GM12872 (cell line): ENCODE results near the gene FOS.

ENCODE experiments used
- CTCF ChIP-seq: IDR thresholded peaks from 3 replicates; pipeline ENCODE4 v1.5.1; 2011; ENCODE audit warnings: low read depth, mild to moderate bottlenecking, low read length, moderate library complexity; ENCODE audit not compliant: insufficient read depth

Gene FOS

DNA sequence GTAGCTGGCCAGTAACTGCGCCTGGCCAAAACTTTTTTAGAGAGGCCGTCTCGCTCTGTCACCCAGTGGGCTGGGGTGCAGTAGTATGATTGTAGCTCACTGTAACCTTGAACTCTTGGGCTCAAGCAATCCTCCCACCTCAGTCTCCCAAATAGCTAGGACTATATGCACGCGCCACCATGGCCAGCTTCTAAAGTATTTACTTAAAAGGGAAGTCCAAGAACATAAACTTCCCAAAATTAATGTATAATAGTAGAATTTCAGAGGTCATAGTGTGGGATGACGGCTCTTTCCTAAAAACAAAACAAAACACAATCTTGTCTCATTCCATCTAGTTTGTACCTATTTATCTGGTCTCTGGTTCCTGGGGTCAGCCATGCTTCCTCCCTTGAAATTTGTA is 42.2 kb upstream of the FOS start:
- no peak for TF ChIP-seq CTCF

- no peak for TF ChIP-seq CTCF
These were observed 41.7 kb upstream of the FOS start for GRCh38 chr14:75236901-75237419.

DNA sequence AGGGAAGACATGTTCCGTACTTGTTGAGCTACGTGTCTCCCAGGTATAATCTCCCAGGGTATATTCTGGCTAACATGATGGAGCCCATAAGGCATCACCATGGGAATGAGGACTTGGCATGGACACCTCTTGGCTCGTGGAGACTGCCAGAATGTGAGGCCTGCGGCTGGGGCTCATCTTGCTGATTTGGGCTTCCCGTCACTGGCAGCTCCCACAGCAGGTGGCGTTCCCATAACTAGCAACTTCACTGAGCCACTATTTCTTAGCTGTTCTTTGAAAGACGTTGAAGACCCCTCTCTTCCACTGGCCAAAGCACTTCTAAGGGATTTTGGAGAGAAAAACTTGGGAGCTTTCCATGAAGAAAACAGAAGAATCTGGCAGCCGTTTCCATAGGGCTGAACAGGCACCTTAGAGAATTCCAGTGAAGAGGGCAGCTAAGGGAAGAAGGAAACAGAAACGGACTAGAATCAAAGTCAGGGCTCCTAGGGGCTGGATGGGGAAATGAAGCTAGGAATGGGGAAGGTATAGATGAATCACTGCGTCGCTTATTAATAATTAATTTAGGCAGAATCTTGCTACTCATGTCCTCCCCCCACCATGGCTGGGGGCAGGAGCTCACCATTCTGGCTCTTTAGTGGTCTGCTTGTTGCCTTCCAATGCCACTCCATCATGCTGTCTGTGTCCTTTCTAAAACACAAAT is 39.7 kb upstream of the FOS start:
- TF ChIP-seq CTCF = no peak

- TF ChIP-seq CTCF = no peak
These were observed 37.8 kb upstream of the FOS start for GRCh38 chr14:75240781-75241180.

GRCh38 chr14:75242546-75243273 is 35.9 kb upstream of the FOS start:
- TF ChIP-seq CTCF = no peak

DNA sequence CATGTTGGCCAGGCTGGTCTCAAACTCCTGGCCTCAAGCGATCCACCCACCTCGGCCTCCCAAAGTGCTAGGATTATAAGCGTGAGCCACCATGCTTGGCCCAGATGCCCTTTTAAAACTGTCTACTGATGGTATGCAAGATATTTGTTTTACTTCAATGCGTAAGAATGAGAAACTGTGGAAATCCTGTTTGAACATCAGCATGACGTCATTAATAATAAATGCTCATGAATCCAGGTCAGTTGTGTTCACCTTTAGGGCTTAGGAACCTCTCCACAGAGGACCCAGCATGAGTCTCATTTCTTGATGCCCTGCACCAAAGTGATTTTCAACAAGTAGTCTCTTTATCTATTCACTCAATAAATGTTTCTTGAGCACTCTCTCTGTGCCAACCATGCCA is 34.5 kb upstream of the FOS start:
- no peak for TF ChIP-seq CTCF

DNA sequence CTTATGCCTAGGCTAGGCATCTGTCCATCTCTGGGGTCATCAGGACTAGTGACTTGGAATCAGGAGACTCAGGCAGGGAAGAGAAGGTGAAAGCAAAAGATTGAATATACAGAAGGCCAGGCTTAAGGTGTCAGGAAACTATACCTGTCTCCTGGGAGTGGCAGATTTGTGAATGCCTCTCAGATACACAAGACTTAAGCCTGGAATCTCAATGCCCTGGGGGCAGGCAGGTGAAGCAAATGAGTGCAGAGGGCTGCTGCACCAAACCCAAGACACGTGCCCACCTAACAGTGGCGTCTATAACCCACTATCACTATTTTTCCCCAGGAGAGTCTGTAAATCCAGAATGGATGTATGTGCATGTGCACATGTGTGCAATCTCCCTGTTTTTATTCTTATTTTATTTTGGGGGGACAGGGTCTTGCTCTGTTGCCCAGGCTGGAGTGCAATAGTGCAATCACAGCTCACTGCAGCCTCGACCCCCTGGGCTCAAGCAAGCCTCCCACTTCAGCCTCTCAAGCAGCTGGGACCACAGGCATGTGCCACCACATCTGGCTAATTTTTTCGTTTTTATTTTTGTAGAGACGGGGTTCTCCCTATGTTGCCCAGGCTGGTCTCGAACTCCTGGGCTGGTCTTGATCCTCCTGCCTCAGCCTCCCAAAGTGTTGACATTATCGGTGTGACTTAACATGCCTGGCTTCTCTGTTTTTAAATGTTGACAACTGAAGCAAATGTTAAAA is 31.9 kb upstream of the FOS start:
- TF ChIP-seq CTCF = no peak
